HG03103 (cell line): ENCODE data around the gene NOD2.

Experiments used
- ATAC-seq: cut with Tn5 transposase; IDR thresholded peaks from one replicate; pipeline ENCODE4 v1.9.1; 2021; ENCODE audit warnings: low read depth; ENCODE audit not compliant: unreplicated experiment

Gene NOD2

GRCh38 chr16:50712560-50712898 lies 19.1 kb downstream of the NOD2 start:
- no peak for ATAC-seq

GRCh38 chr16:50712956-50713355 lies 19.6 kb downstream of the NOD2 start:
- ATAC-seq: no peak

GRCh38 chr16:50717091-50717490 lies 23.7 kb downstream of the NOD2 start:
- ATAC-seq: no peak

GRCh38 chr16:50717494-50717893 lies 24.1 kb downstream of the NOD2 start:
- no peak for ATAC-seq

GRCh38 chr16:50718061-50718760 lies 24.8 kb downstream of the NOD2 start:
- ATAC-seq: no peak

GRCh38 chr16:50718761-50719400 lies 25.5 kb downstream of the NOD2 start:
- no peak for ATAC-seq

GRCh38 chr16:50719401-50720337 lies 26.3 kb downstream of the NOD2 start:
- ATAC-seq: no peak

GRCh38 chr16:50721549-50722404 lies 28.4 kb downstream of the NOD2 start:
- ATAC-seq: no peak

GRCh38 chr16:50722405-50722737 lies 29.0 kb downstream of the NOD2 start:
- ATAC-seq: no peak

GRCh38 chr16:50722960-50723359 lies 29.6 kb downstream of the NOD2 start:
- ATAC-seq: no peak

- no peak for ATAC-seq
These were observed 30.9 kb downstream of the NOD2 start for GRCh38 chr16:50724306-50724705.

- no peak for ATAC-seq
These were observed 38.0 kb downstream of the NOD2 start for GRCh38 chr16:50731130-50731988.

GRCh38 chr16:50731989-50732832 lies 38.8 kb downstream of the NOD2 start:
- no peak for ATAC-seq

- no peak for ATAC-seq
These were observed 40.1 kb downstream of the NOD2 start for GRCh38 chr16:50733468-50733867.

- peak; percentile 38 for ATAC-seq
These were observed 42.3 kb downstream of the NOD2 start for GRCh38 chr16:50735629-50736122.

GRCh38 chr16:50736448-50736847 lies 43.0 kb downstream of the NOD2 start:
- no peak for ATAC-seq

- ATAC-seq: no peak
These were observed 44.1 kb downstream of the NOD2 start for GRCh38 chr16:50737420-50737959.

- no peak for ATAC-seq
These were observed 45.6 kb downstream of the NOD2 start for GRCh38 chr16:50739031-50739430.
